ENCODE results near the gene ARSD. TPM values are rescaled to one million over a fixed set of nuclear protein-coding genes. Genes with fewer than 3 reads are reported as not detected.
A peak's percentile ranks its signal among the peaks of the same experiment; 100 is the strongest.
"Not testable (repeated sequence)": the region's sequence is repeated elsewhere in the genome, so short reads cannot be mapped to it uniquely, and the experiment has no call there.

The ARSD gene
- total and polyA plus RNA-seq, 4 donors, result 10.8 to 55.4 (median 34.1) TPM

GRCh38 chrX:2892816-2893215, 36.3 kb downstream of the ARSD start:
- ATAC-seq (ENCODE audit: insufficient read depth, low FRiP score), result no peak
- no peaks in the 10 kb centered on the region for H3K9me3 ChIP-seq (ENCODE audit: control insufficient read depth in 4 of 4, insufficient read depth in 3 of 4, low read length in 3 of 4)
- H3K36me3 ChIP-seq (ENCODE audit: control insufficient read depth in 4 of 4, insufficient read depth in 4 of 4, low read length in 4 of 4), result no peaks in the 10 kb centered on the region
- no peak overlapping the region for H3K4me3 ChIP-seq
- 88 to 90% methylated on average over 5 of the region's 5 CpGs for WGBS, 2 donors
- no peak overlapping the region for H3K9ac ChIP-seq (ENCODE audit: insufficient read depth in 1 of 2, low read length in 2 of 2)
- no peak for TF ChIP-seq CTCF (IDR thresholded peaks at IDR 0.05; ENCODE audit: control extremely low read depth, extremely low read depth)
- H3K27me3 ChIP-seq (ENCODE audit: control insufficient read depth in 3 of 3, insufficient read depth in 3 of 3, low read length in 2 of 3), result peaks cover 0 to 6% (median 0%) of the 10 kb centered on the region in 3 donors
- peaks cover 0 to 18% (median 2%) of the 10 kb centered on the region in 5 donors for H3K4me1 ChIP-seq (ENCODE audit: control insufficient read depth in 5 of 5, insufficient read depth in 5 of 5, low read length in 5 of 5)
- H3K27ac ChIP-seq (ENCODE audit: low read depth in 1 of 2, low read length in 1 of 2), result no peak overlapping the region
- DNase-seq, result no peak

- not testable (repeated sequence) for H3K27ac ChIP-seq (ENCODE audit: low read depth in 1 of 2, low read length in 1 of 2); H3K9ac ChIP-seq (ENCODE audit: insufficient read depth in 1 of 2, low read length in 2 of 2); H3K27me3 ChIP-seq (ENCODE audit: control insufficient read depth in 3 of 3, insufficient read depth in 3 of 3, low read length in 2 of 3); H3K9me3 ChIP-seq (ENCODE audit: control insufficient read depth in 4 of 4, insufficient read depth in 3 of 4, low read length in 3 of 4); H3K4me3 ChIP-seq; ATAC-seq (ENCODE audit: insufficient read depth, low FRiP score); H3K36me3 ChIP-seq (ENCODE audit: control insufficient read depth in 4 of 4, insufficient read depth in 4 of 4, low read length in 4 of 4)
- peaks cover 0 to 18% (median 2%) of the 10 kb centered on the region in 5 donors for H3K4me1 ChIP-seq (ENCODE audit: control insufficient read depth in 5 of 5, insufficient read depth in 5 of 5, low read length in 5 of 5)
- peak in 1 of 3 donors; percentile 29 for DNase-seq
- 53 to 75% methylated on average over 19 to 20 of the region's 22 CpGs for WGBS, 2 donors
Measured at GRCh38 chrX:2890536-2891460, 38.3 kb downstream of the ARSD start.

- peak in 2 of 3 donors; percentile 56 to 57 for DNase-seq
- ATAC-seq (ENCODE audit: insufficient read depth, low FRiP score), result peak; percentile 64
- H3K4me1 ChIP-seq (ENCODE audit: control insufficient read depth in 5 of 5, insufficient read depth in 5 of 5, low read length in 5 of 5), result peaks cover 0 to 14% (median 2%) of the 10 kb centered on the region in 5 donors
- H3K9ac ChIP-seq (ENCODE audit: insufficient read depth in 1 of 2, low read length in 2 of 2), result peak overlapping the region in 1 of 2 donors; percentile 75
- H3K36me3 ChIP-seq (ENCODE audit: control insufficient read depth in 4 of 4, insufficient read depth in 4 of 4, low read length in 4 of 4); H3K27ac ChIP-seq (ENCODE audit: low read depth in 1 of 2, low read length in 1 of 2); H3K27me3 ChIP-seq (ENCODE audit: control insufficient read depth in 3 of 3, insufficient read depth in 3 of 3, low read length in 2 of 3); H3K4me3 ChIP-seq; H3K9me3 ChIP-seq (ENCODE audit: control insufficient read depth in 4 of 4, insufficient read depth in 3 of 4, low read length in 3 of 4): not testable (repeated sequence)
- 23 to 27% methylated on average over 15 of the region's 15 CpGs for WGBS, 2 donors
- TF ChIP-seq CTCF (IDR thresholded peaks at IDR 0.05; ENCODE audit: control extremely low read depth, extremely low read depth), result peak; percentile 5
Measured at GRCh38 chrX:2889706-2890490, 39.2 kb downstream of the ARSD start.
